HCT116 (cell line): ENCODE results near the gene DUSP6. TPM values are rescaled to one million over a fixed set of nuclear protein-coding genes. Genes with fewer than 3 reads are reported as not detected.
A peak's percentile ranks its signal among the peaks of the same experiment; 100 is the strongest.

Experiments
- ATAC-seq: fragments of 200-7000 bp; cut with Tn5 transposase; 2 replicates; pipeline ENCODE4 v1.9.1; 2020; ENCODE audit warnings: mild to moderate bottlenecking, moderate library complexity
- BruUV-seq: library from RNA; stranded (reverse); fragments of 400-500 nt; replicated peaks from 2 replicates; lab custom pipeline; 2021; lab: Mats Ljungman, UMichigan
- CTCF ChIA-PET: fragments of 300-600 bp; sonication (Branson Sonifier 250); formaldehyde crosslinking; loops from one replicate; lab custom pipeline; 2021; ENCODE audit warnings: antibody characterized with exemption; lab: Charles Lee
- POLR2A ChIA-PET: fragments of 300-600, 350-600 bp; sonication (Branson Sonifier 250); formaldehyde crosslinking; loops from one replicate; lab custom pipeline; 2021; ENCODE audit warnings: antibody characterized with exemption; lab: Charles Lee
- RAD21 ChIA-PET, 2 experiments: fragments of 300-600 bp; sonication (Branson Sonifier 250); formaldehyde crosslinking; loops; one replicate each; lab custom pipeline; 2023; ENCODE audit warnings: low total read pairs in 2 of 2; ENCODE audit not compliant: uncharacterized antibody in 2 of 2, unreplicated experiment in 2 of 2, low non-redundant PET in 1 of 2; lab: Charles Lee
- DNase-seq: peaks from one replicate; pipeline ENCODE4 v3.0.0-alpha.2; 2010; ENCODE audit warnings: low read depth, low spot score
- H2AFZ ChIP-seq: fragments of 200-600 bp; shearing (Covaris generic), sonication (generic); 2 replicates; pipeline ENCODE4 v1.6.1; 2017; ENCODE audit warnings: low read depth, mixed run types, mixed read lengths, antibody characterized with exemption, low read length; ENCODE audit not compliant: poor library complexity, severe bottlenecking
- H3K27ac ChIP-seq: 2 replicates; pipeline ENCODE4 v1.5.1; 2012; ENCODE audit warnings: low read depth, low read length
- H3K27me3 ChIP-seq: fragments of 200-600 bp; sonication (generic); 2 replicates; pipeline ENCODE4 v1.6.1; 2016; ENCODE audit warnings: mixed run types, low read length, mixed read lengths; ENCODE audit not compliant: insufficient read depth
- H3K36me3 ChIP-seq, 2 experiments: fragments of 200-500 bp in 1 of 2; fragments of 200-600 bp in 1 of 2; sonication (Bioruptor generic) in 1 of 2; sonication (generic) in 1 of 2; 2 replicates each; pipeline versions ENCODE4 v1.5.1 to v1.6.1; 2014 to 2016; ENCODE audit warnings: low read length in 2 of 2, inconsistent platforms in 1 of 2, mixed read lengths in 1 of 2, mixed run types in 1 of 2; ENCODE audit not compliant: insufficient read depth in 2 of 2, control insufficient read depth in 1 of 2
- H3K4me1 ChIP-seq, 2 experiments: fragments of 200-600 bp in 1 of 2; sonication (generic) in 1 of 2; 2 replicates each; pipeline versions ENCODE4 v1.5.1 to v1.6.1; 2012 to 2017; ENCODE audit warnings: low read length in 2 of 2, inconsistent platforms in 1 of 2, mild to moderate bottlenecking in 1 of 2, mixed read lengths in 1 of 2, mixed run types in 1 of 2, moderate library complexity in 1 of 2; ENCODE audit not compliant: insufficient read depth in 2 of 2, control insufficient read depth in 1 of 2
- H3K4me2 ChIP-seq: fragments of 200-600 bp; sonication (generic); 2 replicates; pipeline ENCODE4 v1.6.1; 2017; ENCODE audit warnings: mixed run types, low read length, mixed read lengths
- H3K4me3 ChIP-seq, 2 experiments: fragments of 200-600 bp in 1 of 2; sonication (generic) in 1 of 2; replicated peaks in 1 of 2; 2 replicates each; pipeline ENCODE4 v1.5.1; 2011 to 2016; ENCODE audit warnings: low read length in 2 of 2, control low read depth in 1 of 2, low read depth in 1 of 2, mild to moderate bottlenecking in 1 of 2, mixed read lengths in 1 of 2, mixed run types in 1 of 2
- H3K79me2 ChIP-seq: fragments of 200-600 bp; sonication (generic); 2 replicates; pipeline ENCODE4 v1.6.1; 2017; ENCODE audit warnings: mild to moderate bottlenecking, mixed run types, low read length, moderate library complexity, mixed read lengths; ENCODE audit not compliant: insufficient read depth
- H3K9ac ChIP-seq: fragments of 200-600 bp; sonication (generic); 2 replicates; pipeline ENCODE4 v1.6.1; 2016; ENCODE audit warnings: low read length, mixed read lengths
- H3K9me2 ChIP-seq: fragments of 200-600 bp; sonication (generic), shearing (Covaris generic); 2 replicates; pipeline ENCODE4 v1.6.1; 2017; ENCODE audit warnings: mixed run types, mild to moderate bottlenecking, moderate library complexity; ENCODE audit not compliant: insufficient read depth
- H3K9me3 ChIP-seq, 2 experiments: fragments of 200-500 bp in 1 of 2; fragments of 200-600 bp in 1 of 2; sonication (Bioruptor generic) in 1 of 2; sonication (generic) in 1 of 2; 2 replicates each; pipeline ENCODE4 v1.6.1; 2014 to 2017; ENCODE audit warnings: low read length in 2 of 2, mixed read lengths in 2 of 2, inconsistent platforms in 1 of 2, low read depth in 1 of 2, mild to moderate bottlenecking in 1 of 2, mixed run types in 1 of 2, moderate library complexity in 1 of 2; ENCODE audit not compliant: control insufficient read depth in 1 of 2, insufficient read depth in 1 of 2
- H4K20me1 ChIP-seq: fragments of 200-600 bp; sonication (generic), shearing (Covaris generic); 2 replicates; pipeline ENCODE4 v1.6.1; 2017; ENCODE audit warnings: mixed run types, mild to moderate bottlenecking, moderate library complexity; ENCODE audit not compliant: insufficient read depth
- ATF3 ChIP-seq: IDR thresholded peaks from 2 replicates; pipeline ENCODE4 v1.6.1; 2012
- EGR1 ChIP-seq: IDR thresholded peaks from 2 replicates; pipeline ENCODE4 v1.6.1; 2012; ENCODE audit warnings: low read depth
- EZH2phosphoT487 ChIP-seq: fragments of 200-600 bp; IDR thresholded peaks from 2 replicates; pipeline ENCODE4 v1.6.1; 2018; ENCODE audit warnings: antibody characterized with exemption, borderline replicate concordance
- FOSL1 ChIP-seq: IDR thresholded peaks from 2 replicates; pipeline ENCODE4 v1.6.1; 2012; ENCODE audit warnings: low read depth
- MAX ChIP-seq: IDR thresholded peaks from 2 replicates; pipeline ENCODE4 v1.6.1; 2012
- POLR2AphosphoS5 ChIP-seq: IDR thresholded peaks from 2 replicates; pipeline ENCODE4 v1.6.1; 2011; ENCODE audit warnings: mild to moderate bottlenecking, low read depth, low read length, moderate library complexity
- RAD21 ChIP-seq: IDR thresholded peaks from 2 replicates; pipeline ENCODE4 v1.6.1; 2012; ENCODE audit warnings: low read depth, mild to moderate bottlenecking
- REST ChIP-seq: IDR thresholded peaks from 2 replicates; pipeline ENCODE4 v1.6.1; 2012; ENCODE audit warnings: low read depth
- SP1 ChIP-seq: IDR thresholded peaks from 2 replicates; pipeline ENCODE4 v1.6.1; 2012; ENCODE audit warnings: low read depth
- SRF ChIP-seq: IDR thresholded peaks from 2 replicates; pipeline ENCODE4 v1.6.1; 2012; ENCODE audit warnings: low read depth
- TCF7L2 ChIP-seq: IDR thresholded peaks from 2 replicates; pipeline ENCODE4 v1.7.0; 2011; ENCODE audit warnings: borderline replicate concordance, inconsistent platforms; ENCODE audit not compliant: insufficient read depth, insufficient read length; ENCODE audit errors: extremely low read depth
- ZNF274 ChIP-seq: fragments of 200-500 bp; sonication (Bioruptor generic); IDR thresholded peaks from 2 replicates; pipeline ENCODE4 v1.6.1; 2014; ENCODE audit warnings: mild to moderate bottlenecking, low read depth, low read length, inconsistent platforms
- intact Hi-C: fragments of 100-400 bp; cut with micrococcal nuclease; formaldehyde crosslinking; loops from 2 replicates; pipeline ENCODE4 v1.10.0; 2022
- total RNA-seq: library from RNA; stranded (reverse); gene quantifications from one replicate; pipeline ENCODE4 v1.2.1, GENCODE V29; 2021; ENCODE audit not compliant: unreplicated experiment

Gene DUSP6
- total RNA-seq, 1 experiment from 2014 or later: 219 TPM

- peaks cover 23 to 25% of the 10 kb centered on the region in 2 experiments for H3K36me3 ChIP-seq
- peaks cover 4% of the 10 kb centered on the region; the same call in 1 of the 2 replicates for H4K20me1 ChIP-seq
- peak overlapping the region; percentile 90 to 94 for H3K4me3 ChIP-seq
- intact Hi-C loops: loop anchor here (5.0 kb wide), 3 partner anchors 124 to 419 kb away; partner anchors contain the start of gene POC1B
- no peak for TF ChIP-seq EGR1
- TF ChIP-seq POLR2AphosphoS5: peak; percentile 23
- TF ChIP-seq TCF7L2: no peak
- TF ChIP-seq SP1: no peak
- no peak for TF ChIP-seq MAX
- TF ChIP-seq, all 23 proteins: peak for 1
- ChIA-PET RAD21 (no interaction called here), CTCF (no interaction called here), POLR2A (interaction anchor here (1.0 to 3.1 kb wide), 5 partner anchors 24 to 404 kb away, joined by 3 to 17 read pairs (median 4); no protein-coding TSS in a partner anchor)
- H3K9me2 ChIP-seq: no peaks in the 10 kb centered on the region
- peak overlapping the region; percentile 82 for H3K9ac ChIP-seq
- peaks cover 49% of the 10 kb centered on the region for H3K79me2 ChIP-seq
- DNase-seq (no peak), ATAC-seq (no peak)
- peaks cover 51 to 75% of the 10 kb centered on the region in 2 experiments for H3K4me1 ChIP-seq
- H3K27ac ChIP-seq: peak overlapping the region; percentile 99
- no peaks in the 10 kb centered on the region for H3K9me3 ChIP-seq
- H3K4me2 ChIP-seq: peak overlapping the region; percentile 92
- no peak overlapping the region for H2AFZ ChIP-seq
- H3K27me3 ChIP-seq: no peaks in the 10 kb centered on the region
- no TSS peak for BruUV-seq
Observed at GRCh38 chr12:89350630-89351488, 1.4 kb downstream of the DUSP6 start.

GRCh38 chr12:89350260-89350629 lies 2.1 kb downstream of the DUSP6 start:
- no peak overlapping the region for H2AFZ ChIP-seq
- peak overlapping the region; percentile 92 for H3K4me2 ChIP-seq
- H3K9ac ChIP-seq: peak overlapping the region; percentile 82
- H3K27ac ChIP-seq: peak overlapping the region; percentile 99
- no peaks in the 10 kb centered on the region for H3K9me2 ChIP-seq
- H4K20me1 ChIP-seq: peaks cover 4% of the 10 kb centered on the region; the same call in 1 of the 2 replicates
- no peaks in the 10 kb centered on the region for H3K27me3 ChIP-seq
- DNase-seq (no peak), ATAC-seq (no peak)
- ChIA-PET CTCF (no interaction called here), RAD21 (no interaction called here), POLR2A (no interaction called here)
- H3K36me3 ChIP-seq: peaks cover 23 to 25% of the 10 kb centered on the region in 2 experiments
- BruUV-seq: no TSS peak
- no peaks in the 10 kb centered on the region for H3K9me3 ChIP-seq
- peaks cover 49 to 73% of the 10 kb centered on the region in 2 experiments for H3K4me1 ChIP-seq
- peak overlapping the region; percentile 90 to 94 for H3K4me3 ChIP-seq
- intact Hi-C loops: loop anchor here (5.0 kb wide), 3 partner anchors 123 to 418 kb away; partner anchors contain the start of gene POC1B
- H3K79me2 ChIP-seq: peaks cover 43% of the 10 kb centered on the region
- TF ChIP-seq ZNF274 (no peak), SP1 (no peak), TCF7L2 (no peak), SRF (no peak), RAD21 (no peak), ATF3 (no peak), REST (no peak), EZH2phosphoT487 (no peak), FOSL1 (no peak), POLR2AphosphoS5 (no peak)
